SU-DHL-6 (cell line): ENCODE measurements around the gene STIL.
"Not testable (repeated sequence)": the region's sequence is repeated elsewhere in the genome, so short reads cannot be mapped to it uniquely, and the experiment has no call there.

Source experiments
- H2AFZ ChIP-seq: fragments of 200-600 bp; sonication (generic); 2 replicates; pipeline ENCODE4 v1.6.1; 2014; ENCODE audit warnings: low read depth, mild to moderate bottlenecking, moderate library complexity, mixed read lengths, antibody characterized with exemption, low read length; ENCODE audit not compliant: severe bottlenecking
- H3F3A ChIP-seq: fragments of 200-600 bp; shearing (Covaris generic); 2 replicates; pipeline ENCODE4 v1.6.0; 2016; ENCODE audit warnings: antibody characterized with exemption, mild to moderate bottlenecking; ENCODE audit not compliant: insufficient read depth
- H3K27ac ChIP-seq: fragments of 200-600 bp; sonication (generic); 2 replicates; pipeline ENCODE4 v1.5.1; 2016; ENCODE audit warnings: low read depth, mild to moderate bottlenecking, low read length, moderate library complexity, mixed read lengths
- H3K27me3 ChIP-seq: fragments of 200-600 bp; sonication (generic), shearing (Covaris generic); 2 replicates; pipeline ENCODE4 v1.6.0; 2014; ENCODE audit warnings: mild to moderate bottlenecking, low read length
- H3K36me3 ChIP-seq: fragments of 200-600 bp; sonication (generic); 2 replicates; pipeline ENCODE4 v1.6.1; 2014; ENCODE audit warnings: mild to moderate bottlenecking, low read length, mixed read lengths
- H3K4me2 ChIP-seq: fragments of 300-600, 200-600 bp; shearing (Covaris generic), sonication (generic); 2 replicates; pipeline ENCODE4 v1.6.0; 2014; ENCODE audit warnings: low read length, low read depth, mild to moderate bottlenecking; ENCODE audit not compliant: poor library complexity, severe bottlenecking
- H3K4me3 ChIP-seq: fragments of 200-600 bp; sonication (generic); 2 replicates; pipeline ENCODE4 v1.5.1; 2014; ENCODE audit warnings: antibody characterized with exemption, low read length, mild to moderate bottlenecking, mixed read lengths; ENCODE audit not compliant: insufficient read depth, poor library complexity, severe bottlenecking
- H3K79me2 ChIP-seq: fragments of 200-600 bp; sonication (generic); 2 replicates; pipeline ENCODE4 v1.6.1; 2014; ENCODE audit warnings: mild to moderate bottlenecking, low read length, moderate library complexity; ENCODE audit not compliant: insufficient read depth
- H3K9ac ChIP-seq: fragments of 200-600 bp; sonication (generic); 2 replicates; pipeline ENCODE4 v1.7.0; 2014; ENCODE audit warnings: mild to moderate bottlenecking, low read length
- H3K9me2 ChIP-seq: fragments of 200-600 bp; sonication (generic); replicated peaks from 2 replicates; pipeline ENCODE4 v1.6.1; 2014; ENCODE audit warnings: low read length; ENCODE audit not compliant: insufficient read depth
- H3K9me3 ChIP-seq: fragments of 200-600 bp; sonication (generic); 2 replicates; pipeline ENCODE4 v1.6.1; 2014; ENCODE audit warnings: low read length, mixed read lengths; ENCODE audit not compliant: insufficient read depth
- H4K20me1 ChIP-seq: fragments of 200-600 bp; sonication (generic); 2 replicates; pipeline ENCODE4 v1.6.1; 2014; ENCODE audit warnings: low read depth, mild to moderate bottlenecking, antibody characterized with exemption, low read length, moderate library complexity, mixed read lengths
- CTCF ChIP-seq: fragments of 200-600 bp; sonication (generic); IDR thresholded peaks from one replicate; pipeline ENCODE4 v1.5.1; 2017; ENCODE audit warnings: antibody characterized with exemption, mild to moderate bottlenecking, low read length, moderate library complexity; ENCODE audit not compliant: insufficient read depth, poor library complexity, severe bottlenecking
- EZH2phosphoT487 ChIP-seq: fragments of 200-600 bp; sonication (generic), shearing (Covaris generic); conservative IDR thresholded peaks from 2 replicates; pipeline ENCODE4 v1.6.1; 2018; ENCODE audit warnings: mild to moderate bottlenecking, antibody characterized with exemption, low read length, moderate library complexity, mixed read lengths

Gene STIL

GRCh38 chr1:47351305-47351704, 37.4 kb upstream of the STIL start:
- Histone ChIP-seq H3K27me3 (no peaks in the 10 kb centered on the region), H3K4me3 (no peak overlapping the region), H4K20me1 (0 out of 2 replicates have a peak, but pooled peaks cover 5% of the 10 kb centered on the region), H3K9ac (no peak overlapping the region), H3K4me2 (no peak overlapping the region), H3K27ac (no peak overlapping the region), H3F3A (no peaks in the 10 kb centered on the region), H3K36me3 (no peaks in the 10 kb centered on the region), H3K9me3 (no peaks in the 10 kb centered on the region), H2AFZ (no peak overlapping the region), H3K9me2 (no peaks in the 10 kb centered on the region), H3K79me2 (peaks cover 80% of the 10 kb centered on the region)
- TF ChIP-seq EZH2phosphoT487 (no peak), CTCF (no peak)

DNA sequence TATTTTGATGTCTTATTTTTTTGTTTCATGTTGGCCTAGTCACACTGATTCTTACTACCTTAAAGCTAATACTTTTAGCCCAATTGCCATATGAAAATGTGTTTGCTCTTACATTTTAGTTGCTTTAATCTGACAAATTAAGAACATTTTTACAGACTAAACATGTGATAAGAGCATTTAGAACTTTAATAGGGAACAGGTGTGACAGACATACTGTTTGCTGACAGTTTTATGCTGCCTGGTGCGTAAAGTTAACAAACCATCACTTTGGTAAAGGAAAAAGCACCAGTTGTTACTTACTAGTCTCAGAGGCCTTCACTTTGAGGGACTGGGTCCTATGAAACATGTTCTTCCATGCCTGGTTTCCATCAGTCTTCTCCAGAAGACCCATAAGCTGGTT, 34.3 kb upstream of the STIL start:
- Histone ChIP-seq H3K9me3 (no peaks in the 10 kb centered on the region), H3K9me2 (no peaks in the 10 kb centered on the region), H3F3A (no peaks in the 10 kb centered on the region), H3K36me3 (no peaks in the 10 kb centered on the region), H3K9ac (no peak overlapping the region), H4K20me1 (0 out of 2 replicates have a peak, but pooled peaks cover 4% of the 10 kb centered on the region), H3K4me3 (no peak overlapping the region), H3K79me2 (peaks cover 84% of the 10 kb centered on the region), H2AFZ (no peak overlapping the region), H3K27me3 (no peaks in the 10 kb centered on the region), H3K27ac (no peak overlapping the region), H3K4me2 (no peak overlapping the region)
- TF ChIP-seq EZH2phosphoT487 = no peak
- TF ChIP-seq CTCF = no peak

DNA sequence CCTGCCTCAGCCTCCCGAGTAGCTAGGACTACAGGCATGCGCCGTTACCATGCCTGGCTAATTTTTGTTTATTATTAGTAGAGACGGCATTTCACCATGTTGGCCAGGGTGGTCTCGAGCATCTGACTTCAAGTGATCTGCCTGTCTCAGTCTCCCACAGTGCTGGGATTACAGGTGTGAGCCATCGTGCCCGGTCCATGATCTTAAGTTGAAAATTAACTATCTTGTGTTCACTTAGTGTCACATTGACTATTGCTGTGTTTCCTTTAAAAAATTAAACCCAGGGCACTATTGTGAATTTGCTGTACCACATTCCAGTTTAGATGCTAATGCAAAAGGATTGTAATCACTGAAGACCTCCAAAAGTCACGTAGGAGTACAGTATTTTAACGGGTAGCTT, 33.8 kb upstream of the STIL start:
- H3K4me3 ChIP-seq = no peak overlapping the region
- H3K9ac ChIP-seq = no peak overlapping the region
- no peak overlapping the region for H2AFZ ChIP-seq
- no peak for TF ChIP-seq CTCF
- TF ChIP-seq EZH2phosphoT487 = no peak
- 0 out of 2 replicates have a peak, but pooled peaks cover 2% of the 10 kb centered on the region for H4K20me1 ChIP-seq
- H3K27me3 ChIP-seq = no peaks in the 10 kb centered on the region
- H3K79me2 ChIP-seq = peaks cover 79% of the 10 kb centered on the region
- no peaks in the 10 kb centered on the region for H3F3A ChIP-seq
- no peaks in the 10 kb centered on the region for H3K36me3 ChIP-seq
- no peaks in the 10 kb centered on the region for H3K9me3 ChIP-seq
- H3K4me2 ChIP-seq = no peak overlapping the region
- no peaks in the 10 kb centered on the region for H3K9me2 ChIP-seq
- H3K27ac ChIP-seq = no peak overlapping the region

- not testable (repeated sequence) for H4K20me1 ChIP-seq, H2AFZ ChIP-seq, H3K9me2 ChIP-seq, H3K9ac ChIP-seq, H3K27ac ChIP-seq, H3F3A ChIP-seq, H3K9me3 ChIP-seq, H3K4me2 ChIP-seq, H3K27me3 ChIP-seq, H3K36me3 ChIP-seq, H3K4me3 ChIP-seq
- H3K79me2 ChIP-seq = peaks cover 78% of the 10 kb centered on the region
Observed at GRCh38 chr1:47346979-47347378, 33.0 kb upstream of the STIL start.
